ENCODE measurements around the gene AGBL1. TPM values are rescaled to one million over a fixed set of nuclear protein-coding genes. Genes with fewer than 3 reads are reported as not detected.
A peak's percentile ranks its signal among the peaks of the same experiment; 100 is the strongest.

AGBL1 gene
- total RNA-seq, 3 donors from 2014 or later = 0.10 to 0.32 TPM; not detected in 1

DNA sequence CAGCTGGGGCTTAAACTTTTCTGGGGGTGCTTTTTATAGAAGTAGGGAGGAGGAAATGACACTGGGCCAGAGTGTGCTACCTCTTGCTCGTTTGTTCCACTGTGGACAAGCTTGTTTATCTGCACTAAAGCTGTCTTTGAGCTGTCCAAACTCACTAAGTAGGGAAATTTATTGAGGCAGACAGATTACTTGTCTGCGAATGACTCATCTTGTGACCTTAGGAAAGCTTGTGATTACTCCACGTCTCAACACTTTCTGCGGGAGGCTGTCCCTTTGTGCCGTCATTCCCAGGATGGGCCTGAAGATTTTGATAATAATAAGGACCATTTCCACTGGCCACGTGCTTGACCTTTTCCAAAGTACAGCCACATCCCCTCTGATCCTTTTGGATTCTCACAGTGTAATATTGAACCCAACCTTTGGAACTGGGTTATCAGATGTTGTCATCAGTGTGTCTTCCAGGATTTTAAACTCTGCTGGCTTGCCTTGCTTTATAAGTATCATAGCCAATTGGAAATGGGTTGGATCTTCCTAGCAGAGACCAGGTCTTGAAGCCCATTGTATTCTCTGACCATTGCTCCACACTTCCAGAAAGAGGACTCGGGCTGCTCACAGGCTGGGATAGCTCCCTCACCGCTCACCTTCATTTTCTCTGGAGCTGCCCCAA, 84.7 kb downstream of the AGBL1 start:
- H3K9me3 ChIP-seq = no peaks in the 10 kb centered on the region
- ATAC-seq (peak; percentile 42), DNase-seq (peak in 1 of 3 donors; percentile 20)
- no peaks in the 10 kb centered on the region for H3K4me1 ChIP-seq (ENCODE audit: low read depth)
- H3K4me3 ChIP-seq = no peak overlapping the region
- TF ChIP-seq, protein P1, sequence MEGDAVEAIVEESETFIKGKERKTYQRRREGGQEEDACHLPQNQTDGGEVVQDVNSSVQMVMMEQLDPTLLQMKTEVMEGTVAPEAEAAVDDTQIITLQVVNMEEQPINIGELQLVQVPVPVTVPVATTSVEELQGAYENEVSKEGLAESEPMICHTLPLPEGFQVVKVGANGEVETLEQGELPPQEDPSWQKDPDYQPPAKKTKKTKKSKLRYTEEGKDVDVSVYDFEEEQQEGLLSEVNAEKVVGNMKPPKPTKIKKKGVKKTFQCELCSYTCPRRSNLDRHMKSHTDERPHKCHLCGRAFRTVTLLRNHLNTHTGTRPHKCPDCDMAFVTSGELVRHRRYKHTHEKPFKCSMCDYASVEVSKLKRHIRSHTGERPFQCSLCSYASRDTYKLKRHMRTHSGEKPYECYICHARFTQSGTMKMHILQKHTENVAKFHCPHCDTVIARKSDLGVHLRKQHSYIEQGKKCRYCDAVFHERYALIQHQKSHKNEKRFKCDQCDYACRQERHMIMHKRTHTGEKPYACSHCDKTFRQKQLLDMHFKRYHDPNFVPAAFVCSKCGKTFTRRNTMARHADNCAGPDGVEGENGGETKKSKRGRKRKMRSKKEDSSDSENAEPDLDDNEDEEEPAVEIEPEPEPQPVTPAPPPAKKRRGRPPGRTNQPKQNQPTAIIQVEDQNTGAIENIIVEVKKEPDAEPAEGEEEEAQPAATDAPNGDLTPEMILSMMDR (IDR thresholded peaks at IDR 0.05) = no peak
- no peaks in the 10 kb centered on the region for H3K36me3 ChIP-seq (ENCODE audit: low read depth)
- intact Hi-C loops (cut with DNase I, micrococcal nuclease) = no loop called here

DNA sequence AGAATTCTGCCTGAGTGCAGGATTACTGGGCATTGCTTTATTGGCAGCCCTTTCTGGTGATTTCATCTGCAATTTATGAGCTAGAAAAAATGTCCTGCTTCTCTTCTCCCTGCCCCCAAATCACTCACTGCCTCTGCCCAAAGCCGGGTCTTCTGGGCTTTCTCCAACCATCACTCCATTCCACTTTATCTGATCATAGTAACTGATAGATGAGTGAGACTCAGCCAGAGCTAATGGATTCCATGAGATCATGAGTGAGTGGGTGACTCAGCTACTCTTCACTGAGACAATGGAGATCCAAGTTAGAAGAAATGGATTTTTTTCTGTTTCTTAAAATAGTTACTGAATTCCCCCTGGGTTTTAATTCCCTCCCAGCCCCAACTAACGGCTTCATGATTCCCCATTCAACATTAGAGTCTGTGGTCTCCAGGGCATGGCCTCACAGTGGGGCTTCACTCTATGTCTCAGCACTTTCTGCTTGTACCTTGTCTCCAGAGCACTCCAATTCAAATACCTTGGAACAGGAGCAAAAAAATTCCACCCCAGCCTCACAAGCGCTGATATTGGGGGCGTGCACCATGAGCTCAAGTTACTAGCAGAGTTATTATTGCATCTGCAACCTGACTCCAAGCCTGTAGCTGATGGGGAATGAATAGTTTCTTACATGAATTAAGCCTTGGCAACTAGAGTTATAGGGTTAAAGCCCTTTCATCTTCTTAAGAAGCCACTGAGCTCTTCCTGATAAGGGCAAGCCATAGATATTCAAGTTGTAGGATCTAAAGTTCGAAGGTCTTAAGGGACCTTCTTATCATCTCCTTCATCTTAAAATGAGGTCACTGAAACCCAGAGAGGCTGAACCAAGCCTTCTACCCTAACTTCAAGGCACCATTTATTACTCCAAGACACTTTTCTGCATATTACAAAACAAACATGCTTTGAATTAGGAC, 85.9 kb downstream of the AGBL1 start:
- no peaks in the 10 kb centered on the region for H3K36me3 ChIP-seq (ENCODE audit: low read depth)
- H3K9me3 ChIP-seq = no peaks in the 10 kb centered on the region
- no peak overlapping the region for H3K4me3 ChIP-seq
- intact Hi-C loops (cut with DNase I, micrococcal nuclease) = no loop called here
- DNase-seq = no peak
- TF ChIP-seq, protein P1 (IDR thresholded peaks at IDR 0.05) = no peak
- H3K4me1 ChIP-seq (ENCODE audit: low read depth) = no peaks in the 10 kb centered on the region
- no peak for ATAC-seq

DNA sequence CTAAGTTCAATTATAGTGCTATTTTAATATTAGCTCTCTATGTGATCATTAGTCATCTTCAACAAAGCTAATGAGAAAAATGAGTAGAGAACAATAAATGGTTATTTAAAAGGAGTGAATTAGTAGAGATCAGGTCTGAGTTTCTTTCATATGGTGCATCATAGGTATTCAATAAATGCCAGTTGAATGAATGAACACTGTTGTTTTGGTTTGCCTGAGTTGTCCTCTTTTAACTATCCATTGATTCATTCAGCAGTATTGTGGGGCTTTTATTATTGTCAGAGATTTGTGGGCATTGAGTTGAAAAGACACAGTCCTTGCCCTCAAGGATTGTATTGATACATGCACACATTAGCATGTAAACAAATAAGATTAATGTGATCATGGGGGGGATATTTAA, 88.2 kb downstream of the AGBL1 start:
- intact Hi-C loops (cut with DNase I, micrococcal nuclease) = no loop called here
- Histone ChIP-seq H3K4me1 (ENCODE audit: low read depth) (no peaks in the 10 kb centered on the region), H3K4me3 (no peak overlapping the region), H3K9me3 (no peaks in the 10 kb centered on the region), H3K36me3 (ENCODE audit: low read depth) (no peaks in the 10 kb centered on the region)
- TF ChIP-seq, protein P1 (IDR thresholded peaks at IDR 0.05) = no peak
- no peak for DNase-seq
- no peak for ATAC-seq

DNA sequence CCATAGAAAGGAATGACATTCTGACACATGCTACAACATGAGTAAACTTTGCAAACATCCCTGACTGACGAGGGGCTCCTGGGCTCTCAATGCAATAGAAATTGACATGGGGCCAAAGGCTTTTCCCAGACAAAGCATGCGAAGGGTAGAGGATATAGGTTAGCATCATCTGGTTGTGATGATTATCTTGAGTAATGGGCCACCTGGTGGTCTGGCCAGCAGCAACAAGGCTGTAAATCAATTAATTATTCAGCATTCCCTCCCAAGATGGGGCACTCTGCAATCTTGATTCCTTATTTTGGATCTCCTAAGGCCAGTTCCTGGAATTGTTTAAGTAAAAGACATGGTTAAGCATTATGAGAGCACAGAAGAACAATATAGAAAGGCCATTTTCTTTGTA, 99.2 kb downstream of the AGBL1 start:
- Histone ChIP-seq H3K36me3 (ENCODE audit: low read depth) (no peaks in the 10 kb centered on the region), H3K9me3 (no peaks in the 10 kb centered on the region), H3K4me3 (no peak overlapping the region), H3K4me1 (ENCODE audit: low read depth) (no peaks in the 10 kb centered on the region)
- ATAC-seq = no peak
- TF ChIP-seq, protein P1 (IDR thresholded peaks at IDR 0.05) = no peak
- DNase-seq = no peak
- intact Hi-C loops (cut with DNase I, micrococcal nuclease) = no loop called here

DNA sequence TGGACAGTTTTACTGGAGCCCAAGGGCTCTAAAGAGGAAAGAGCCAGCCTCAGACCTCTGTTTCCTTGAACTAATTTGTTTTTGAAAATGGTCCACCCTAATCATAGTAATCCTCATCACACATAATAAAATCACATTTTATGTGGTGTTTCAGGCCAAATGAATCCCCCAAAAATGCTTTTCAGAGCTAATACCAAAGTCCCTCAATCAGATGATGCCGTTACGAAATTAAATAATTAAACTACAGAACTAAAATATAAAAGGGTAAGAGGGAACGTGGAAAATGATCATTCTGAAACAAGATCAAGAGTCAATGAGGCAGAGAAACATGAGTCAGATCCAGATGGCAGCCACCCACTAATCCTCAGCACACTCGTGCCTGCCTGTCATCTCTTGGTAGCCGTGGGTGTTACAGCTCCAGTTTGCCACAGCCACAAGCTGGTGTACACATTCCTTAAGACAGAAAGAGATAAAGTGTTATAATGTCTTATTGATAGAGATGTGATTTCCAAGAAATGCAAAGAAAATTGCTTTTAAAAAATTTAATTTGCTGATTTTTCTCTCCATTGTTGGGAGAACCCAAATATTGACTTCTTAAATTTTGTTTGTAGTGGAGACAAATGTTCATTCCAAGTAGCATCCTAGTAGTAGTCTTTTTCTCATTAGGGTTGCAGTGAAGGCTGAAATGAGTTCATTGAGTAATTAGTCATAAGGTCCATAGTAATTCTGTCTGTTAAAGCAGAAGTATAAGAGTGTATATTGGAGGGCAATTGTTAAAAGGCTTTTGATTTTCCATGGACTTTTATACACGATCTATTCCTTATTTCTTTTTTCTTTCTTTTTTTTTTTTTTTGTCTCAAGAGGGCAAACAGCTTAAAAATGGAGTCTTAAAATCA, 104.2 kb downstream of the AGBL1 start:
- no peak for DNase-seq
- TF ChIP-seq, protein P1 (IDR thresholded peaks at IDR 0.05) = no peak
- no peak for ATAC-seq
- no peaks in the 10 kb centered on the region for H3K9me3 ChIP-seq
- intact Hi-C loops (cut with DNase I, micrococcal nuclease) = no loop called here
- H3K4me1 ChIP-seq (ENCODE audit: low read depth) = no peaks in the 10 kb centered on the region
- no peaks in the 10 kb centered on the region for H3K36me3 ChIP-seq (ENCODE audit: low read depth)
- H3K4me3 ChIP-seq = no peak overlapping the region

All from mucosa of descending colon (tissue), 3 donors.